ENCODE data around the gene MCCC1.
"Not testable (repeated sequence)": the region's sequence is repeated elsewhere in the genome, so short reads cannot be mapped to it uniquely, and the experiment has no call there.

The MCCC1 gene

DNA sequence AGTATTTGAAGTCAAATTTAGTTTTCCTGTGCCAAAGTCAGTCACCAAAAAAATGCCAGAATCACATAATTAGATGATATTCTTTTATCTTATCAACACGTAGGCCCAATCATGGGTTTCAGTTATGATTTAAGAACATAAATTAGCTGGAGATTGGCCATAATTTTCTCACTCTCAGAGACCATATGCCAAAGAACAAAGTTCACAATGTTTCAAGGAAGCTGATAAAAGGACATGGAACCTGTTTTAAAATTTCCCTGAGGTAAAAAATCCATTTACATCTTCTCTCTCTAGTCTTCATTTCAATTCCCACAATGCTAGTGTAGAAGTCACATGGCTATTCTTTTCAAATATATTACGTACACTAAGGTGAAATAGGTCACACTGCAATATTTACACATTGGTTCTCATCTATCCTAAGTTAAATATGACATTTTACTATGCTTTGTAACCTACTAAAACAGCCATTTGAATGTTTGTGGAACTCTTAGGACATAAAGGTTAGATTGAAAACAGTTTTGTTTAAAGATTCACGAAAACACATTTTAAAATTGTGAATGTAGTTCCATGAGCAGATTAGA lies 76.3 kb downstream of the MCCC1 start:
- H3K36me3 ChIP-seq (ENCODE audit: insufficient read depth, low read length) = peaks cover 14% of the 10 kb centered on the region
- H3K27ac ChIP-seq (ENCODE audit: low read depth, low read length) = no peak overlapping the region
- no peaks in the 10 kb centered on the region for H3K4me1 ChIP-seq (ENCODE audit: control insufficient read depth, insufficient read depth, low read length, unreplicated experiment)
- H3K4me3 ChIP-seq (ENCODE audit: low read depth, low read length) = no peak overlapping the region
- H3K79me2 ChIP-seq (ENCODE audit: control insufficient read depth, insufficient read depth, low read length, unreplicated experiment) = no peaks in the 10 kb centered on the region
- no peaks in the 10 kb centered on the region for H3K27me3 ChIP-seq (ENCODE audit: insufficient read depth, low read length)
- no peak overlapping the region for H2AFZ ChIP-seq (ENCODE audit: low read length, unreplicated experiment)

DNA sequence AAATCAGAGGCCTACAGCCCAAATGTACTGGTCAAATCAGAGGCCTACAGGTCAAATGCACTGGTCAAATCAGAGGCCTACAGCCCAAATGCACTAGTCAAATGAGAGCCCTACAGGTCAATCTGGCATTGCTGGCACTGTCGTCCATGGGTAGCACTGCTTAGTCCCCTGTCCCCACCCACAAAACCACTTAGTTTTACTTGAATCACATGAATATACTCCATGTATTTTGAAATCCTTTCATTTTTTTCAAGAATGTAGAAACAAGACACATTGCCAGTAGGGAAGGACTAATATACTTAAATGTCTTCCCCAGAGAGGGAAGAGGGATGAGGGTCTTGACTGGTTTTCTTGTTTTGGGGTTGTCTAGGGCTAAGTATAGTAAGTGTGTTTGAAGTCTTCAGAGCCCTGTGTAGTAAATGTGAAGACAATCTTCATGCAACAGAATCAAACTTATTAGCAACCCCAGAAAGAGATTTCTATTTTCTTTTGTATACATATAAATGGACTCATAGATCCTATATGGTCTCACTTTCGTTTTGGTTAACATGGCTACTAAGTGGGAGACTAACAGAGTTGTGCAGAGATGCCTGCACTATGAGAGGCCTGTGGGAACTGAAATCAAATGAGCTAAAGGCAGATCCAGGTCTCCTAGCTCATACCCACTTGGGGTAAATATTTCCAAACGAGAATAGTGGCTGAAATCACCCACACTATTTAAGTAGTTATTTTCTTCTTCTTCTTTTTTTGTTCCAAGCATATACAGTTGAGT lies 80.7 kb downstream of the MCCC1 start:
- no peak overlapping the region for H2AFZ ChIP-seq (ENCODE audit: low read length, unreplicated experiment)
- no peak overlapping the region for H3K4me3 ChIP-seq (ENCODE audit: low read depth, low read length)
- no peaks in the 10 kb centered on the region for H3K4me1 ChIP-seq (ENCODE audit: control insufficient read depth, insufficient read depth, low read length, unreplicated experiment)
- H3K79me2 ChIP-seq (ENCODE audit: control insufficient read depth, insufficient read depth, low read length, unreplicated experiment) = no peaks in the 10 kb centered on the region
- H3K27me3 ChIP-seq (ENCODE audit: insufficient read depth, low read length) = no peaks in the 10 kb centered on the region
- no peak overlapping the region for H3K27ac ChIP-seq (ENCODE audit: low read depth, low read length)
- H3K36me3 ChIP-seq (ENCODE audit: insufficient read depth, low read length) = peaks cover 16% of the 10 kb centered on the region

- peaks cover 12% of the 10 kb centered on the region for H3K36me3 ChIP-seq (ENCODE audit: insufficient read depth, low read length)
These were observed 84.1 kb downstream of the MCCC1 start for GRCh38 chr3:183015185-183015584.

DNA sequence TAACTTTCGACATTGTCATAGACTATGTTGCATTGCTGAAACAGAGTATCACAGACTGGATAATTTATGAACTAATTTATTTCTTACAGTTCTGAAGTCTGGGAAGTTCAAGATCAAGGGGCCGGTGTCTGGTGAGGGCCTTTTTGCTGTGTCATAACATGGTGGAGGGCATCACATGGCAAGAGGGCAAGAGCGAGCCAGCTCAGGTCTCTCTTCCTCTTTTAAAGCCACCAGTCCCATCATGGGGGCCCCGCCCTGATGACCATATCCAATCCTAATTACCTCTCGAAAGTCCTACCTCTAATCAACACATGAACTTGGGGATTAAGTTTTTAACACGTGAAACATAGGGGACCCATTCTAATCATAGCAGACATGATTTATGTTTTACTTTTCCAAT lies 85.4 kb downstream of the MCCC1 start:
- H3K4me1 ChIP-seq (ENCODE audit: control insufficient read depth, insufficient read depth, low read length, unreplicated experiment) = no peaks in the 10 kb centered on the region
- H3K36me3 ChIP-seq (ENCODE audit: insufficient read depth, low read length) = peaks cover 7% of the 10 kb centered on the region
- no peak overlapping the region for H3K27ac ChIP-seq (ENCODE audit: low read depth, low read length)
- H2AFZ ChIP-seq (ENCODE audit: low read length, unreplicated experiment) = no peak overlapping the region
- no peaks in the 10 kb centered on the region for H3K79me2 ChIP-seq (ENCODE audit: control insufficient read depth, insufficient read depth, low read length, unreplicated experiment)
- no peak overlapping the region for H3K4me3 ChIP-seq (ENCODE audit: low read depth, low read length)
- H3K27me3 ChIP-seq (ENCODE audit: insufficient read depth, low read length) = no peaks in the 10 kb centered on the region

More at GRCh38 chr3:183015185-183015584, 84.1 kb downstream of the MCCC1 start:
- H3K27ac ChIP-seq (ENCODE audit: low read depth, low read length) = no peak overlapping the region
- no peak overlapping the region for H3K4me3 ChIP-seq (ENCODE audit: low read depth, low read length)
- no peaks in the 10 kb centered on the region for H3K27me3 ChIP-seq (ENCODE audit: insufficient read depth, low read length)
- H2AFZ ChIP-seq (ENCODE audit: low read length, unreplicated experiment) = no peak overlapping the region
- no peaks in the 10 kb centered on the region for H3K4me1 ChIP-seq (ENCODE audit: control insufficient read depth, insufficient read depth, low read length, unreplicated experiment)
- no peaks in the 10 kb centered on the region for H3K79me2 ChIP-seq (ENCODE audit: control insufficient read depth, insufficient read depth, low read length, unreplicated experiment)

DNA sequence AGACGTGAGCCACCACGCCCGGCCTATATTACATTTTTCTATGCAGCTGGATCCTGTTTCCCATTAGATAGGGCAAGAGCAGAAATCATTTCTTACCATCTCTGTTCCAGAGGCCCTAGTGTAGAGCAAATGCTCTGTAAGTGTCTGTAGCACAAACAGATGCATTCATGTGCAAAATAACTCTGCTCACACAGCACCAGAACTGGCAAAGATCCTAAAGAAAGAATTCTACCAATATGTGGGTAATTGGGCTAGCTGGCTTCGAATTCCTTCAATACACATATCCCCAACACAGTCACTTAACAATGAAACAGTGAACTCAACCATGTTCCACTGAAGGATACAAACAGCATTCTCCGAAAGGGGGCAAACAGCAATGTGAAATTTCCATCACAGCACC lies 86.2 kb downstream of the MCCC1 start:
- Histone ChIP-seq H3K4me1 (ENCODE audit: control insufficient read depth, insufficient read depth, low read length, unreplicated experiment) (no peaks in the 10 kb centered on the region), H3K27me3 (ENCODE audit: insufficient read depth, low read length) (no peaks in the 10 kb centered on the region), H2AFZ (ENCODE audit: low read length, unreplicated experiment) (no peak overlapping the region), H3K4me3 (ENCODE audit: low read depth, low read length) (no peak overlapping the region), H3K36me3 (ENCODE audit: insufficient read depth, low read length) (peaks cover 7% of the 10 kb centered on the region; the same call in 1 of the 2 replicates), H3K27ac (ENCODE audit: low read depth, low read length) (no peak overlapping the region), H3K79me2 (ENCODE audit: control insufficient read depth, insufficient read depth, low read length, unreplicated experiment) (no peaks in the 10 kb centered on the region)

GRCh38 chr3:183008800-183009199 lies 90.5 kb downstream of the MCCC1 start:
- Histone ChIP-seq H3K79me2 (ENCODE audit: control insufficient read depth, insufficient read depth, low read length, unreplicated experiment) (no peaks in the 10 kb centered on the region), H3K4me1 (ENCODE audit: control insufficient read depth, insufficient read depth, low read length, unreplicated experiment) (no peaks in the 10 kb centered on the region), H2AFZ (ENCODE audit: low read length, unreplicated experiment) (no peak overlapping the region), H3K4me3 (ENCODE audit: low read depth, low read length) (no peak overlapping the region), H3K36me3 (ENCODE audit: insufficient read depth, low read length) (no peaks in the 10 kb centered on the region), H3K27me3 (ENCODE audit: insufficient read depth, low read length) (no peaks in the 10 kb centered on the region), H3K27ac (ENCODE audit: low read depth, low read length) (no peak overlapping the region)

- Histone ChIP-seq H3K4me3 (ENCODE audit: low read depth, low read length) (no peak overlapping the region), H3K4me1 (ENCODE audit: control insufficient read depth, insufficient read depth, low read length, unreplicated experiment) (no peaks in the 10 kb centered on the region), H2AFZ (ENCODE audit: low read length, unreplicated experiment) (no peak overlapping the region), H3K27me3 (ENCODE audit: insufficient read depth, low read length) (no peaks in the 10 kb centered on the region), H3K36me3 (ENCODE audit: insufficient read depth, low read length) (no peaks in the 10 kb centered on the region), H3K27ac (ENCODE audit: low read depth, low read length) (no peak overlapping the region), H3K79me2 (ENCODE audit: control insufficient read depth, insufficient read depth, low read length, unreplicated experiment) (no peaks in the 10 kb centered on the region)
These were observed 91.0 kb downstream of the MCCC1 start for GRCh38 chr3:183008303-183008702.

GRCh38 chr3:183006396-183007002 lies 92.8 kb downstream of the MCCC1 start:
- Histone ChIP-seq H3K27me3 (ENCODE audit: insufficient read depth, low read length) (no peaks in the 10 kb centered on the region), H3K36me3 (ENCODE audit: insufficient read depth, low read length) (no peaks in the 10 kb centered on the region), H3K79me2 (ENCODE audit: control insufficient read depth, insufficient read depth, low read length, unreplicated experiment) (no peaks in the 10 kb centered on the region), H3K4me1 (ENCODE audit: control insufficient read depth, insufficient read depth, low read length, unreplicated experiment) (no peaks in the 10 kb centered on the region), H3K27ac (ENCODE audit: low read depth, low read length) (no peak overlapping the region), H3K4me3 (ENCODE audit: low read depth, low read length) (no peak overlapping the region), H2AFZ (ENCODE audit: low read length, unreplicated experiment) (no peak overlapping the region)

DNA sequence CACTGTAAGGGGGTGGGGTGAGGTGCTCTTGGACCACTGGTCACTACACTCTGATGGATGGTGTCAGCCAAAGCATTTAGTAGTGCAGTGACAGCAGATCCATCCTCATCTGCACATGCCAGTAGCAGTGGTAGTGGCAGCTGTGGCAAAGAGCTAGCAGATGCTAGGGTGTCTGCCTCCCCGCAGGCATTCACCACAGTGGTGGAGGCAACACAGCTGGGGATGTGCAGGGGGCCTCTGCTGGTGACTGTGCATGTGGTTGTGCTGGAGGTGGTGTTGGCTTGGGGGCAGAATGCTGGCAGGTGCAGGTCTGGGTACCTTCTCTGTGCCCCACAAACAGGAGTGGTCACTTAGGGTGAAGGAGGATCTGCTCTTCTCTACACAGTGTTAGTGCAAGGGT lies 99.5 kb downstream of the MCCC1 start:
- H3K36me3 ChIP-seq (ENCODE audit: insufficient read depth, low read length) = no peaks in the 10 kb centered on the region
- H3K4me3 ChIP-seq (ENCODE audit: low read depth, low read length) = no peak overlapping the region
- H3K4me1 ChIP-seq (ENCODE audit: control insufficient read depth, insufficient read depth, low read length, unreplicated experiment) = no peaks in the 10 kb centered on the region
- H3K27ac ChIP-seq (ENCODE audit: low read depth, low read length) = no peak overlapping the region
- no peak overlapping the region for H2AFZ ChIP-seq (ENCODE audit: low read length, unreplicated experiment)
- H3K79me2 ChIP-seq (ENCODE audit: control insufficient read depth, insufficient read depth, low read length, unreplicated experiment) = no peaks in the 10 kb centered on the region
- no peaks in the 10 kb centered on the region for H3K27me3 ChIP-seq (ENCODE audit: insufficient read depth, low read length)

GRCh38 chr3:182993486-182994201 lies 105.7 kb downstream of the MCCC1 start:
- not testable (repeated sequence) for H3K27ac ChIP-seq (ENCODE audit: low read depth, low read length); H3K36me3 ChIP-seq (ENCODE audit: insufficient read depth, low read length); H3K27me3 ChIP-seq (ENCODE audit: insufficient read depth, low read length); H3K4me1 ChIP-seq (ENCODE audit: control insufficient read depth, insufficient read depth, low read length, unreplicated experiment); H2AFZ ChIP-seq (ENCODE audit: low read length, unreplicated experiment); H3K79me2 ChIP-seq (ENCODE audit: control insufficient read depth, insufficient read depth, low read length, unreplicated experiment); H3K4me3 ChIP-seq (ENCODE audit: low read depth, low read length)
